G401.6 (cell line): ENCODE data around the gene NSUN6.

ENCODE experiments used
- FAIRE-seq: peaks from 2 replicates; lab custom pipeline; 2012; peaks lifted over from hg19 to GRCh38; lab: Jason Lieb, UNC

Gene NSUN6

GRCh38 chr10:18500576-18500975 is 150.8 kb downstream of the NSUN6 start:
- FAIRE-seq = no peak

- FAIRE-seq = no peak
Measured at GRCh38 chr10:18498998-18499397, 152.4 kb downstream of the NSUN6 start.

GRCh38 chr10:18497806-18498369 is 153.5 kb downstream of the NSUN6 start:
- FAIRE-seq = no peak
